Measurements from ENCODE around the gene HSPG2.
A peak's percentile ranks its signal among the peaks of the same experiment; 100 is the strongest.
"Not testable (repeated sequence)": the region's sequence is repeated elsewhere in the genome, so short reads cannot be mapped to it uniquely, and the experiment has no call there.

HSPG2 gene

GRCh38 chr1:21911205-21912001 is 25.7 kb downstream of the HSPG2 start:
- DNase-seq: no peak

- DNase-seq: no peak
Observed at GRCh38 chr1:21910558-21911204, 26.4 kb downstream of the HSPG2 start.

DNA sequence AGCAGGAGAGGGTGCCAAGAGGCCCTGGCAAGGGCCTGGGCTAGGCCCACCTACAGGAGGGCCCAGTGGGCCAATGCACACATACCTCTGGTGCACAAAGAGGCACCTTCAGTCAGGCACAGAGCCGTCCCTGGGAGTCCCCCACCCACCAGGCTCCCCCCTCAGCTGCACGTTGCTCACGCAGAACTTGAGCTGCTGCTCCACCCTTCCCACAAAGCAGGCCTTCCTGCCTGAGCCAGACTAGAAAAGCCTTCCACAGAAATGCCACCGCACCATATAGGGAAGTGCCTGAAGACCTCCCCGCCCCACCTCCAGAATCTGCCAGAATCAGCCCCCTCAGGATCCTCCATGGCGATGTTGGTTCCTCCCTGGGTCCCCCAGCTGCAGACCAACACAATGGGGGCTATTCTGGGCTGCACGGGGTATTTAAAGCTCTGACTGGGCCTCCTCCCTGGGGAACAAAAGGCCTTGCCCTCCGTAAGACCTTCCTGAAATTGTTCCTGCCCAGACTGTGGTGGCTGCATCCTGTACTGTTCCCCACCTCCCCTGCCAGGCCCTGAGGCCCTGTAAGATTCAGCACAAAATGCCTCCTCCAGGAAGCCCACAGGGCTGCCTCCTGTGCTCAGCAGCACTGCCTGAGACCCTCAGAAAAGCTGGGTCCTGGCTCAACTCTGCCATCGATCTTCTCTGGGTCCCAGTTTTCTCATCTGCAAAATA is 27.2 kb downstream of the HSPG2 start:
- peak; percentile 58 for DNase-seq

DNA sequence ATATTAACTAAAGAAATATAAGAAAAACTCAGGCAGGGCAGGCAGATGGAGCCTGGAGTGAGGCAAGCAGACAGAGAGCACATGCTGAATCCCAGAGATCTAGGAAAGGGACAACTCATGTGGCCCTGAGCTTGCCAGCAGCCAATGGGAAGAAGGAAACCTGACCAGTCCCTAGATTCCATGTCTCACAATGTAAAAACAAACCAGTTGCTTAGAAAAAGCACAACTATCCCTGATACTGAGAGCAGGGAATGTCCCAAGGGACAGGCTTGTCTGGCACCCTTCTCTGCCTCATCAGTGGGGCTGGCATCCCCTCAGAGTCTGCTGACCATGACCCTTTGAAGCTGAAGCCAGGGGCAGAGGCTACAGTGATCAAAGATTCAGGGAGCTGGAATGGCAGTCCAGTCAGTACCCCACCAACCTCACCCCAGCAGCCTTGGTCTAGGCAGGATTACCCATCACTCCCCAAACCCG is 27.8 kb downstream of the HSPG2 start:
- no peak for DNase-seq

DNA sequence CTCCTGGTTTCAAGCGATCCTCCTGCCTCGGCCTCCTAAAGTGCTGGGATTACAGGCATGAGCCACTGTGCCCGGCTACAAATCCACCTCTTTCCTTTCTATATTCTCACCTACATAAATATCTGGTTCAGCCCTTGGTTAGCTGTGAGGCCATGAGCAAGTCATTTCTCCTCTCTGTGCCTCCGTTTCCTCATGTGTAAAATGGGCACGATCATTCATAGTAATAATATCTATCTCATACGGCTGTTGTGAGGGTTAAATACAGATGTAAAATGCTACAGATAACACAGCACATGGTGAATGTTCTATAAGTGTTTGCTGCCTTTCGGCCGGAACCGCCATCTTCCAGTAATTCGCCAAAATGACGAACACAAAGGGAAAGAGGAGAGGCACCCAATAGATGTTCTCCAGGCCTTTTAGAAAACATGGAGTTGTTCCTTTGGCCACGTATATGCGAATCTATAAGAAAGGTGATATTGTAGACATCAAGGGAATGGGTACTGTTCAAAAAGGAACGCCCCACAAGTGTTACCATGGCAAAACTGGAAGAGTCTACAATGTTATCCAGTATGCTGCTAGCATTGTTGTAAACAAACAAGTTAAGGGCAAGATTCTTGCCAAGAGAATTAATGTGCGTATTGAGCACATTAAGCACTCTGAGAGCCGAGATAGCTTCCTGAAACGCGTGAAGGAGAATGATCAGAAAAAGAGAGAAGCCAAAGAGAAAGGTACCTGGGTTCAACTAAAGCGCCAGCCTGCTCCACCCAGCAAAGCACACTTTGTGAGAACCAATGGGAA is 29.2 kb downstream of the HSPG2 start:
- DNase-seq: not testable (repeated sequence)

DNA sequence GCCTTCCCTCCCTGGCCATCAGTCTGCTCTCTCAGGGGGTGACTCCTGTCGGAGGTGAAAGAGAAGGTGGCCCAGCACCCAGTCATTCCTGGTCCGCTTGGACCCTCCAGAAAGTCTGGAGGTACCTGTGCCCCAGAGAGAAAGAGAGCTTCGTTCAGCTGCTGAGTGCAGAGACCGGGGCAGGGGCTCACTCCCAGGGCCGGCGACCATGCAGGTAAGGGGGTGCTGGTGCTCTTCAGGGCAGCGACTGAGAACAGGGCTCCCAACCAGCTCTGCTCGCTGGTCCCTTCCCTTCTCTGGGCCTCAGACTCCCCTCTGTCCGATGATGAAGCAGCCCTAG is 30.1 kb downstream of the HSPG2 start:
- DNase-seq: no peak

DNA sequence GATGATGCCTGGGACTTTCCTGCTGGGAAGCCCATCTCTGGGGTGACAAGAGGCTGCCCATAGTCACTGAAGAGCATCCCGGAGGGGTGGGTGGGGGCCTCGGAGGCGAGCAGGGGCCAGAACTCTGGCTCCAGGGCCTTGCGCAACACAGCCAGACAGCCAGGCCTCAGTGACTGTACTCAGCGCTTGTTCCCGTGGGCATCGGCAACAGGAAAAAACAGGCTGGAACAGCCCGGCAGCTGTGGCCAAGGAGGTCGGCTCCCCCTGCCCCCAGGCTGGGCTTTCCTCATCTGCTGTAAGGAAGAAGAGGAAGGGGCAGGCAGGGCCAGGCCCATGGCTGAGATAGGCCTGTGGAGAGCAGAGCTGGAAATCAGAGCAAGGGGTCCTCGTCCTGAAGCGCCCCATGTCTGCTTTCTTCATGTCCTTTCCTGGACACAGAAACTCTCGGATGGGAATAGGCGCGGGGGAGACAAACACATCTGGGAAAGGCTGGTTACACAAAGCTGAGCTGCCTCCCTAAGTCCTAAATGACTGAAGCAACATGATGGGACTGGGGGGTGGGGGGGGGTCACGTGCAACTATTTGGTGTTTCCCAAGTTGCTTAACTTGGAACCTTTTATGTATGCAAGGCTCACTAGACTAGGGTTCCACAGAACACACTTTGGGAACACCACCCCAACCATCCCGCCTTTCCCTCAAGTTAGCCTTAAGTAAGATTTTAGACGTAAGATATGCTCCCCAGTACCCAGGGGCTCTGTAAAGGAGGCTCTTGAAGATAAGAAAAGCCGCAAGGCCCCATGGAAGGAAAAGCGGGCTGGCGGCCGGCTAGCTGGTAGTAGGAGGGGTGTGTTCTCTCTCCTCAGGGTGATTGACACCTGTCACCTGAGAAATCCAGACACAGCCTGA is 30.7 kb downstream of the HSPG2 start:
- no peak for DNase-seq

DNA sequence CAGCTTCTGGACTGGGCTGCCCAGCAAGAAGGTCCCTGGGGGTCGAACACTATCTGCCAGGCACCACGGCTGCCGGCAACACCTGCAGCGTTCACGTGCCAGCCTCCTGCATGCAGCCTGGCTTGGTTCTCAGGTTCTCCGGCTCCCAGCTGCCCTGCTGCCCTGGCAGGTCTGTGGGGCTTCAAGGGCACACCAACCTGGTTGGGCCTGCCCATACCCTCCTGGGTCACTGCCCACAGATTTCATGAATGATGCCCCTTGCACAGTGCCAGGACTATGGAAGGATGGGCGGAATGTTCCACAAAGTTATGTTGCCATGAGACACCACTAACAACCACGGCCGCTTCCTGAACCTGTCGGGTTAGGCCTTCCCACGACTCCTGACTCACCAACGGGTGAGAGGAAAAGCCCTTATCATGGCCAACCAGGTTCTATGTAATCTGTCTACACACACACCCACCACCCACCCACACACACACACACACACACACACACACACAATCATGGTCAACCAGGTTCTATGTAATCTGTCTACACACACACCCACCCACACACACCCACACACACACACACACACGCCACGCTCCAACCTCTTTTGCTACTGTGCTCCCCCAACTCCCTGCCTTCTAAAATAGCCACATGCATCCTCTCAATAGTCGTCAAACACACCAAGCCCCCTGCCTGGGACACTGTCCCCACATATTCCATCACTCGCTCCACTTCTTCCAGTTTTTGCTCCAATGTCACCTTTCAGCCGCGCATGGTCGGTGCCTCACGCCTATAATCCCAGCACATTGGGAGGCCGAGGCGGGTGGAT is 32.2 kb downstream of the HSPG2 start:
- DNase-seq: peak; percentile 39

- DNase-seq: no peak
Observed at GRCh38 chr1:21904454-21904703, 32.7 kb downstream of the HSPG2 start.

DNA sequence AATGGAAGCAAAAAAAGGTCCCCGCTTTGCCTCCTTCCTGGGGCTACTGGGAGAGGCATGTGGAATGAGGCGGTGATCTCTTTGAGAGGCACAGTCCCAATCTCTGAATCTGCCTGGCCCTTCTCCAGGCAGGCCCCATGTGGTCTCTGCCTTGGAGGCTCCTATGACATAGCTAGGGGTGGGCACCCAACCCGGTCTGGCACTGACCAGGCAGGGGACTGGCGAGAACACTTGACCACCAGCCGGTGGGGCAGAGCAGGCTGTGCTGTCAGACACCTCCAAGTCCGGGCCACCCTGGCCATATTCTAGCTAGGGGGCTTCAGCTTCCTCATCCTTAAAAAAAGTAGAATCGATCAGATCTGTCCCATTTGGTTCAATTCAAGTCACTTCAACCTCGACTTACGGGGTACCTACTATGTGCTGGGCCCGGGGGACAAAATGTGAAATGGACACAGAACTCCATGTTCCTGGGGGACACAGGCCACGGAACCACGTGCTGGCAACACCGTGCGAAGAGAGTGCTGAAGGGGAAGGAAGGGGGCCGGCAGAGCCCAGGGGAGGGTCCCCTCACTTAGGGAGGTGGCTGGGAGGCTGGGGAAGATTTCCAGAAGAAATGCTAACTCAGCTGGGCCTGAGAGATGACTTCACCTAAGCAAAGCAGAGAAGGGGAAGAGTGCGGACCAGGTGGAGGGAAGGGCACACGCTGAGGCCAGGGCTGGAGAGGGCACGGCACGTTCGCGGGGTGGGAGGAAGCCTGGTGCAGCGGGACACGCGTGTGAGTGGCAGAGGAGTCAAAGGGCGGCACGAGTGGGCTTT is 33.3 kb downstream of the HSPG2 start:
- DNase-seq: no peak

- DNase-seq: no peak
Observed at GRCh38 chr1:21902026-21903012, 34.8 kb downstream of the HSPG2 start.

DNA sequence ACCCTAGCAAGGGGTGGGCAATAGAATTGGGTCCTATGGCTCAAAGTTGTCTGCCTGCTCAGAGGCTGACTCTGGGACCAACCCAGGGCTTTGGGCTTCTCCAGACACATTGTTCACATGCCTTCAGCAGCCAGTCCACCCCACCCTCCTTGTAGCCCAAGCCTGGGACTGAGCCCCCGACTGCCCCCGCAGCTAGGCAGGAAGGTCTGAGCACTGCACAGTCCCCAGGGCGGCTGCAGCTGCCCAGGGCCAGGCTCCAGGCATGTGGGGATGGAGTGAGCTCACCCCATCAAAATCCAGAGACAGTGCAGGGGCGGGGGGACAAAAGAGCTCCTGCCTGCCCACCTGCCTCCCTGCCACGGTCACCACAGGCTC is 35.6 kb downstream of the HSPG2 start:
- no peak for DNase-seq

DNA sequence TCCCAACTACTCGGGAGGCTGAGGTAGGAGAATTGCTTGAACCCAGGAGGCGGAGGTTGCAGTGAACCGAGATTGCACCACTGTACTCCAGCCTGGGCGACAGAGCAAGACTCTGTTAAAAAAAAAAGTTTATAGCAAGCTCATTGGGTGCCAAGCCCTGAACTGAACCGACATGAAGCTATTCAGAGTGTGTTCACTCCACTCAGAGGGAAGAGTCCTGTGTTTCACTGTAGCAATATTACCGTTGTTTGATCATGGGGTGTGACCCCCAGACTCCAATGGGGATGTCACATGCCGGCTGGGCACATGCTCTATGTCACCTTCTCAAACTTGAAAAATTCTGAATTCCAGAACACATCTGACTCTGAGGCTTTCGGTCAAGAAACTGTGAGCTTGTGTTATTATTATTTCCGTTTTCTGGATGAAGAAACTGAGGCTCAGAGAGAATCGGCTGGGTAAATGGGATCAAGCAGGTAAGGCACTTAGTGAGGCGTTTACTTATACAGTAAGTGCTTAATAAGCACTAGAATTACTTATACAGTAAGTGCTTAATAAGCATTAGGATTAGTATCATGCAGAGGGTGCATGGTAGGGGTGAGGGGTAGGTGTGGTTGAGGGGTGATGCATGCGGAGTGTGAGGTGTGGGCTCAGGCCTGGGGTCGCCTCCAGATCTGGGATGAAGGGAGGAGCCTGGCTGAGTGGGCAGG is 36.2 kb downstream of the HSPG2 start:
- no peak for DNase-seq

DNA sequence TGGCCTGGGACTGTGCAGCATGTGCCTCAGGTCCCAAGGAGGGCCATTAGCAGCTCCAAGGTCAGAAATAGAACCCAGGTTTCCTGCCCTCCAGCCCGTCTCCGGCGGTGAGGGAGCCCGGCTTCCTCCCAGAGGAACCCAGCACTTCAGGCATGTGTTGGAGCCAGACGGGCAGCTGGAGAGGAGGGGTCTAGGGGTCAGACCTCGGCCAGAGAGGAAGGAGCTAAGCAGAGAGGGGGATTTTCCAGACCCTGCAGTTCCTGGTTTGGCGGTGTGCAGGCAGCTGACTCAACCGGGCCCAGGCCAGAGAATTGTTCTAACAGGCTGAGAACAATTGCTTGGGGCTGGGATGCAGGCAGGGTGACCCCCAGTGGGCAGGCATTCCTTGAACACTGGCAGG is 37.1 kb downstream of the HSPG2 start:
- DNase-seq: no peak

DNA sequence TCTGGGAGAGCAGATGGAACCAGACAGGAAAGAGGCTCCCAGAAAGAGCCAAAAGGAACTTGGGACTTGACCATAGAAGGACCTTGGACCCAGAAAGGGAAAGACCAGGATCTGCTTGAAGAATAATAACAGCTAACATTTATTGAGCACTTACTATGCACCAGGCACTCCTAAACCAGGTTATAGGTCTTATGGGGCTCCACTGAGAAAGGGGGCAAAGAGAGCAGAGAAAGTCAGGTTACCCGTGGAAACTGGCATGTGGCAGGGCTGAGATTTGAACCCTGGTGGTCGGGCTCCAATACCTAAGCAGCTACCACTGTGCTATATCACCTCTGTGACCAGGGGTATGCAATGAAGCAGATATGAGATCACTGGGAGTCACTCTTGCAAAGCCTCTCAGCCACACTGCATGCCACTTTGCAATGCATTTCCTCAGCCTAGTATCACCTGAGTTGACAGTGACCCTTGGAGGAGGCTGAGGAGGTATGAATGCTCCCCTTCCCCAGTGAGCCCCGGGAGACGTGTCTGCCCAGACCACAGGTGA is 37.8 kb downstream of the HSPG2 start:
- no peak for DNase-seq

DNA sequence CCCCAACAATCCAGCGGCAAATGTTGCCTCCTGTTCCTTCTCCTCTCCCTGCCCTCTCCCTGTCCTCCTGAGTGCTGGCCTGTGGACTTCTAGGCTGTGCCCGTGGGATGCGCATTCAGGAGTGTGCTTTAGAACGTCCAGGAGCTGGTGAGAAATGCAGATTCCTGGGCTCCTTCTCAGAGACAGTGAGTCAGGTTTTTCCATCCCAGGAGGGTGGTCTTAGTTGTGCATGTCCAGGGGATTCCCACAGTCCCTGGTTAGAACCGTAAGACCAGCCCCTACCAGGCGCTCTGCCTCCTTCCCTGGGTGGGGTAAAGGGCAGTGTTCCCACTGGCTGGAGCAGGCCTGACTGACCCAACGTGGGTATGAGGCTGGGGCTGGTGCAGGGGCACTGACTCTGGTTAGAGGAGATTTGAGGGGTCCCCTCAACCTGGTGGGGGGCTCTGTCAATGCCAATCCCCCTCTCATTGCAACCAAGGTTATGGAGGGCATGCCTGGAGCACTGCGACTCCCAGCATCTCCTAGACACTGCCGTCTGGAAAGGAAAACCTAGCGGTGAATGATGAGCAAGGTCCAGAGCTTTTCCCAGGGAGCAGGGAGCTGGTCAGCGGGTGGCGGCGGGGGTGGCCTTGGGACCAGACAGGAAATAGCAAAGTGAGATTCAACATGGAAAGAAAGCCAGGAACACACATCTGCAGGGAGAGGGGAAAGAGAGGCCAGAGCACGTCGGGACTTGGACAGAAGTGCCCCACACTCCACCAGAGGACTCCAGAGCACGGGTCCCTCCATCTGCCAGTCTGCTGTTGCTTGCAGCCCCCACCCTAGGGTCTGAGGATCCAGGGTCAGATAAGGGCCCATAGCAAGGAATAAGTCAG is 38.5 kb downstream of the HSPG2 start:
- DNase-seq: no peak

DNA sequence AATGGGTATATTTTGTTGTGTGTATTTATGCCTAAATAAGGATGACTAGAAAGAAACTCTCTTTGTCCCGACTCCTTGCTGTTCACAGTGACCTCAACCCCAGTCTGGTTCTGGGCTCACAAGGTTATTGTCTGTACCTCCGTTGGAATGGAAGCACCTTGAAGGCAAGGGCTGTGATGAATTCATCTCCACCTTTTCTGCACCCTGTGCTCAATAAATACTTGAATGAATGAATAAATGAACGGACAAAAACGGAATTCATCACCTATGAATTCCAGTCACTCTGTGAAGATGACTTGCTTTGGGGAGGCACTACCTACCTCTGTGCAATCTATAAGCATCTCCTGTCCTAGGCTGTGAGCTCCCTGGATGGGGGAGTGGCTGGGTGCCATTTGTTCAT is 39.3 kb downstream of the HSPG2 start:
- DNase-seq: no peak
